ENCODE results near the gene STAT5A.
"Not testable (repeated sequence)": the region's sequence is repeated elsewhere in the genome, so short reads cannot be mapped to it uniquely, and the experiment has no call there.

The STAT5A gene

GRCh38 chr17:42283241-42284023 is 4.9 kb upstream of the STAT5A start:
- H3K4me3 ChIP-seq (ENCODE audit: low read depth, low read length) = no peak overlapping the region

- no peak overlapping the region for H3K4me3 ChIP-seq (ENCODE audit: low read depth, low read length)
Observed at GRCh38 chr17:42284024-42284369, 4.3 kb upstream of the STAT5A start.

GRCh38 chr17:42284566-42284965 is 3.7 kb upstream of the STAT5A start:
- no peak overlapping the region for H3K4me3 ChIP-seq (ENCODE audit: low read depth, low read length)

DNA sequence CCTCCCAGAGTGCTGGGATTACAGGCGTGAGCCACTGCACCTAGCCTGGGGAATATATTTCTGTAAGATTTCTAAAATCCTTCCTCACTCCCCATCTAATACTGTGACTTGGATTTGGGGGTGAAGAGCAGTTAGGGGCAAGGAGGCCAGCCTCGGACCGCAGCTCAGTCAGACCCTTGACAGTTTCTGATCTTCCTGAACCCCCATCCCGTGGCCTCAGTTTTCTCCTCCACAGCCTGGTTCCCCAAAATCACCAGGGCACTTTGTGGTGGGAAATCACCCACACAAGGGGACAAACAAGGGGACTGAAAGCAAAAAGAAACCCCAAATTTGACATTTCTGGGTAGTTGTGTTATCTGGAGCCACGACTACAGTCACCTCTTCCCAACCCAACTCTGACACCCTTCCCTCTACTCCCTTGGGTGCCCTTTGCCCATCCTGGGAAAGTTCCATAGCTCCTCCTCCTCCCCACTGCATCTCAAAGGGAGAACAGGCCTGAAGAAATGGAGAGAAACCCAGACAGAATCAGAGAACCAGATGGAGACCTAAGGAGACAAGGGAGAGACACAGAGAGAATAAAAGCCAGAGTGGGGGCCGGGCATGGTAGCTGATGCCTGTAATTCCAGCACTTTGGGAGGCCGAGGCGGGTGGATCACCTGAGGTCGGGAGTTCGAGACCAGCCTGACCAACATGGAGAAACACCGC is 2.8 kb upstream of the STAT5A start:
- no peak overlapping the region for H3K4me3 ChIP-seq (ENCODE audit: low read depth, low read length)

- no peak overlapping the region for H3K4me3 ChIP-seq (ENCODE audit: low read depth, low read length)
Observed at GRCh38 chr17:42286411-42287221, 1.7 kb upstream of the STAT5A start.

DNA sequence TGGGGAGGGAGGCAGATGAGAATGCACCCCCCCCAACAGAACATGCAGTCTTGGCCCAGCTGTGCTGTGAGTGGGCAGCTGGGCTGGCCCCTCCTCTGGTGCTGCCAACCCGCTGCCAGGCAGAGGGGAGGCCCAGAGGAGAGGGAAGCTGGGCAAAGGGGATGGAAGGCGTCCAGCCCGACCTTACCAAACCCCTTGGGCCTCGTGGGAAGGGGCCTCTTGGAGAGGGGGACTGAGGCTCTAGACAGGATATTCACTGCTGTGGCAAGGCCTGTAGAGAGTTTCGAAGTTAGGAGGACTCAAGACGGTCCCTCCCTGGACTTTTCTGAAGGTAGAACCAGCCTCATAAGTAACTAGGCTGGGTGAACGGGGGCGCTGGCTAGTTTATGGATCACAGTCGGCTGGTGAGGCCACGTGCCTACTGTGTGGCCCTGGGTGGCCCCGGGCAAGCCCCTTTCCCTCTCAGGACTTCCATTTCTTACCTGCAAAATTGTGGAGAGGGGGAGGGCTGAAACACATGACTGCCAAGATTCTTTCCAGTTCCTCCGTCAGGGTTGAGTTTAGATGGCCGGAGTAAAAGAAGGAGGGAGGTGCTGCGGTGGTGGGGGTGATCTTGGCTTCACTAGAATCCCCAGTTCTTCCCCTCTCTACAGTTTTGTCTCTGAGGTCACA is 857 bp upstream of the STAT5A start:
- H3K4me3 ChIP-seq (ENCODE audit: low read depth, low read length) = no peak overlapping the region

DNA sequence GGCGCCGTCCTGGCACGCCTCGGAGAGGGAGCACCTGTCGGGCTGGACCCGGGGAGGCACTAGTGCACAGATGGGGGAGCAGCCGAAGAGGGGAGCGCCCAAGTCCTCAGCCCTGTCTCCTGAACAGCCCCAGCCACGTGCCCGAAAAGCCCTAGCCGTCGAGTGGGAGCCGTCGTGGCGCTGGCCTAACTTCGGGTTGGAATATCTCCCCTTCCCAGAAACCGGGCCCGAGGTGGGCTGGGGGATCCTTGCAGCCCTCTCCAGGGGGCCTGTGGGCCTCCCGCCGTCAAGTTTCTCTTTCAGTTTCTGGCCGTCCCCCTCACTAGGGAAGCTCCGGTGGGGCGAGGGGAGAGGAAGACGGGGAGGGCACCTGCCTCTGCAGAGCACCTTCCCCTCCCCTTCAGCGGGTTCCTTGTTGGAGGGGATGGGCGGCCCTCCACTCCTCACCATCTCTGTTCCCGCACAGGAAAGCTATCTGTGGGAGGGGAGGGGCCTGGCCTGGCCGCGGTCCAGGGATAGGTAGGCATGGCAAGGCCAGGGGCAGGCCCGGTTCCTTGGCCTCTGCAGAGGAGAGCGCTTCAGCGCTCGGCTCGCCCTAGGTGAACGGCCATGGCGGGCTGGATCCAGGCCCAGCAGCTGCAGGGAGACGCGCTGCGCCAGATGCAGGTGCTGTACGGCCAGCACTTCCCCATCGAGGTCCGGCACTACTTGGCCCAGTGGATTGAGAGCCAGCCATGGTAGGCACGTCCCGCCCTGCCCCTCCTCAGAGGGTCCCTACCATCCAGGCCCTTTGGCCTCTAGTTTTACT is 709 bp downstream of the STAT5A start:
- peak overlapping the region; percentile 33 for H3K4me3 ChIP-seq (ENCODE audit: low read depth, low read length)

DNA sequence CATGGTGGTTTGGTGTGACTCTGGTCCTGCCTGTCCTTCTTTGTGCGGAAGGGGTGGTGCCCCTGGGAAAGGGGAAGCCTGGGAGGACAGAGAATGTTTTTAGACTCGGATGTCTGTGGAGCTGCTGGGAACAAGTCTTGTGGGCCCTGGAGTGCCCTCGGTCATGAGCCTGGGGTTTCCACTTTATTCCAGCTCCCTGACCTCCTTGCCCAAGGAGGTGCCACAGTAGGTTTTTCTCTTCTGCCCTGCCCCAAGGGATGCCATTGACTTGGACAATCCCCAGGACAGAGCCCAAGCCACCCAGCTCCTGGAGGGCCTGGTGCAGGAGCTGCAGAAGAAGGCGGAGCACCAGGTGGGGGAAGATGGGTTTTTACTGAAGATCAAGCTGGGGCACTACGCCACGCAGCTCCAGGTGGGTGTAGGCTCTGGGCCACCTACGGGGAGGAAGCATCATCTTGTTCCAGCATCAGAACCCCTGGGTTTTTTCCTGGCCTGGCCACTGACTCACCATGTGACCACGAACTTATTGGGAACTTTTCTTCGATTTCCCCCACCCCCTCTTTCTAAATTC is 1.4 kb downstream of the STAT5A start:
- H3K4me3 ChIP-seq (ENCODE audit: low read depth, low read length) = no peak overlapping the region

GRCh38 chr17:42290577-42290976 is 2.3 kb downstream of the STAT5A start:
- no peak overlapping the region for H3K4me3 ChIP-seq (ENCODE audit: low read depth, low read length)

- H3K4me3 ChIP-seq (ENCODE audit: low read depth, low read length) = no peak overlapping the region
Observed at GRCh38 chr17:42291129-42291528, 2.8 kb downstream of the STAT5A start.

GRCh38 chr17:42294469-42295398 is 6.4 kb downstream of the STAT5A start:
- no peak overlapping the region for H3K4me3 ChIP-seq (ENCODE audit: low read depth, low read length)

DNA sequence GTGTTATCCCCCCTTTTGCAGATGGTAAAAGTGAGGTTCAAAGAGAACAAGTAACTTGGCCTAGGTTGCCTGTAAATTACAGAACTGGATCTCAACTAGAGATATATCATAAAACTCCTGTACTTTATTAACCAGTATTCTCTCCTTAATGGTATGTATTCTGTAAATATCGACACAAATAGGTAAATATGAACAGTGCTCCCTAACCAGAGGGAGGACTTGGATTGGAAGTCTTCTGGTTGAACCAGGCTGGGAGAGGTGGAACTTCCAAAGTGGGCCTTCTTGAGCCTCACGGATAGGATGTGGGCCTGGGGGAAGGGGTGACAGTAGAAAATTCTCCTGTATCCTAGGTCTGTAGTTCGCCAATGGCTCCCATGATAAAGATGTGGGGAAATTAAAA is 7.7 kb downstream of the STAT5A start:
- H3K4me3 ChIP-seq (ENCODE audit: low read depth, low read length) = no peak overlapping the region

DNA sequence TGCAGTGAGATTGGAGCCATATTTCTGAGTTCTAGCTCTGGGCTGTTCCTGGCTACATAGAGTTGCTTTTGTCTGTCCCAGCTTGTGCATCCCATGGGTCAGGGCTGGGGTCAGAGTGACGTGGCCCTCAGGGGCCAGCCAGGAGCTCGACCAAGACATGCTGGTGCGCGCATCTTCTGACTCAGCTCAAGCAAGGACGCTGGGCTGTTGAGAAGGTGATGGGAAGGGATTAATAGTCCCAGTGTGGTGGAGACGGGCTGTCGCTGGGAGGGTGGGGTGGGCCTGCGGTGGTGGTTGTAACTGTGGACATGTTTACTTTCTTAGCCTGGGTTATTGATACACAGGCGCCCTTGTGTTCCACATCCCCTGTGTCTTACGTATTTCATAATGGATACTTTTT is 9.5 kb downstream of the STAT5A start:
- H3K4me3 ChIP-seq (ENCODE audit: low read depth, low read length) = not testable (repeated sequence)

DNA sequence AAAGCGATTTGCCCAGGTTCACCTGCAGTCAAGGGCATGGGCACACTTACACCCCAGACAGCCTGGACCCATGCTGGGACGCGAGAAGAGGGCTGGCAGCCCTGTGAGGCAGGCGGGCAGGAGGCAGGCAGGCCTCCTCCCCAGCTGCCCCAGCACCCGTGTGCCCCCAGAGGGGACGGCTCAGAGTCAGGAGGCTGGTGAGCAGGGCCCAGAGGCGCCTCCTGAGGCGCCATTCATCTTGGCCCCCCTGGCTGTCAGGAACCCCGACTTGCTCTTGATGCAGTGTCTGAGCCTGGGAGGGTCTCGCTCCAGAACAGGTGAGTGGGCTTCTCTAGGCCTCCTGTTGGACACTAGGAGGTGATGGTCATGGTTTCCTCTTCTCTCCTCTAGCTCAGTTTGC is 11.1 kb downstream of the STAT5A start:
- not testable (repeated sequence) for H3K4me3 ChIP-seq (ENCODE audit: low read depth, low read length)

- not testable (repeated sequence) for H3K4me3 ChIP-seq (ENCODE audit: low read depth, low read length)
Observed at GRCh38 chr17:42299913-42300312, 11.6 kb downstream of the STAT5A start.

DNA sequence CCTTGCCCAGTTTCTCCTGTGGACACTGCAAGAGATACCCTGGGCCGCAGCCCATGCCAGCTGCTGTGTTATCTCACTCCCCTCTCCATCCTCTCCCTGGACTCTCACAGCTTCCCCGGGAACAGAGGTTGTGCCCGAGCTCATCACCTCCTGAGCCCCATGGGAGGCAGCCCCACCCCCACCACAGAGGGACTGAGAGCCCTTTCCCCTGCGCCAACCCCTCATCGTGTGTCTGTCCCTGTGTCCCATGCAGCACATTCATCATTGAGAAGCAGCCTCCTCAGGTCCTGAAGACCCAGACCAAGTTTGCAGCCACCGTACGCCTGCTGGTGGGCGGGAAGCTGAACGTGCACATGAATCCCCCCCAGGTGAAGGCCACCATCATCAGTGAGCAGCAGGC is 12.7 kb downstream of the STAT5A start:
- no peak overlapping the region for H3K4me3 ChIP-seq (ENCODE audit: low read depth, low read length)

GRCh38 chr17:42303694-42304093 is 15.4 kb downstream of the STAT5A start:
- H3K4me3 ChIP-seq (ENCODE audit: low read depth, low read length) = no peak overlapping the region

- H3K4me3 ChIP-seq (ENCODE audit: low read depth, low read length) = no peak overlapping the region
Observed at GRCh38 chr17:42304187-42305030, 16.1 kb downstream of the STAT5A start.
